ENCODE data around the gene ELMO1. TPM values are rescaled to one million over a fixed set of nuclear protein-coding genes. Genes with fewer than 3 reads are reported as not detected.
A peak's percentile ranks its signal among the peaks of the same experiment; 100 is the strongest.

Gene ELMO1
- total RNA-seq, 1 experiment from 2014 or later = 0.95 TPM

- no peak for DNase-seq (ENCODE audit: low spot score)
- in situ Hi-C loops (cut with HindIII; ENCODE audit: low sequenced_read_pairs) = no loop called here
Measured at GRCh38 chr7:37039131-37039749, 409.4 kb downstream of the ELMO1 start.

DNA sequence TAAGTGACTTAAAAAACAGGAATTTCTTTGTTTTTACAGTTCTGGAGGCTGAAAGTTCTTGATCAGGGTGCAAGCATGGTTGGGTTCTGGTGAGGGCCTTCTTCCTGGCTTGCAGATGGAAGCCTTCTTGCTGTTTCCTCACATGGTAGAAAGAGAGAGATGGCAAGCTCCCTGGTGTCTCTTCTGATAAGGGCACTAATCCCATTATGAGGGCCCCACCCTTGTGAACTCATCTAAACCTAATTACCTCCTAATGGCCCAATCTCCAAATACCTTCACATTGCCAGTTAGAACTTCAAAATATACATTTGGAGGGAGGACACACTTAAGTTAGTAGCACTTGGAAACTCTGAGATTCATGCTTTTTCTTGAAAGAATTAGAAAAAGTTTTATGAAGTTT lies 410.0 kb downstream of the ELMO1 start:
- no peak for DNase-seq (ENCODE audit: low spot score)
- in situ Hi-C loops (cut with HindIII; ENCODE audit: low sequenced_read_pairs) = no loop called here

GRCh38 chr7:37037286-37037685 lies 411.4 kb downstream of the ELMO1 start:
- in situ Hi-C loops (cut with HindIII; ENCODE audit: low sequenced_read_pairs) = no loop called here

GRCh38 chr7:37035631-37036030 lies 413.0 kb downstream of the ELMO1 start:
- DNase-seq (ENCODE audit: low spot score) = no peak
- in situ Hi-C loops (cut with HindIII; ENCODE audit: low sequenced_read_pairs) = no loop called here

More at GRCh38 chr7:37037286-37037685, 411.4 kb downstream of the ELMO1 start:
- DNase-seq (ENCODE audit: low spot score) = peak; percentile 63

DNA sequence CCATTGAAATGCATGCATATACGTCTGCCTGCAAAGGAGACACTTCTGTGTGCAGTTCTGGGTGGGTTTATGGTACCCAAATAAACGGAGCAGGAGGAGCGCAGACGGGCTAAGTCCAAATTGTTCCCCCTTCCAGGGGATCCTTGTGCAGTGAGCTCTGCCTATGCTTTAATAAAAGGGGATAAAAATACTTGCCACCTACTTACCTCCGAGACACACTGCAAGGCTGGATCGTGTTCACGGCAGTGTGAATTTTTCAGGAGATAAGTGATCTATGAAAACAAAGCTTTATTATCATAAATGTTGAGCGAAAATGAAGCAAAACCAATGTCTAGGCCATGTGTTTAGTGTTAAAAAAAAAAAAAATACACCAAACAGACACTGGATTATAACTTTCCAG lies 415.5 kb downstream of the ELMO1 start:
- DNase-seq (ENCODE audit: low spot score) = no peak
- in situ Hi-C loops (cut with HindIII; ENCODE audit: low sequenced_read_pairs) = no loop called here

DNA sequence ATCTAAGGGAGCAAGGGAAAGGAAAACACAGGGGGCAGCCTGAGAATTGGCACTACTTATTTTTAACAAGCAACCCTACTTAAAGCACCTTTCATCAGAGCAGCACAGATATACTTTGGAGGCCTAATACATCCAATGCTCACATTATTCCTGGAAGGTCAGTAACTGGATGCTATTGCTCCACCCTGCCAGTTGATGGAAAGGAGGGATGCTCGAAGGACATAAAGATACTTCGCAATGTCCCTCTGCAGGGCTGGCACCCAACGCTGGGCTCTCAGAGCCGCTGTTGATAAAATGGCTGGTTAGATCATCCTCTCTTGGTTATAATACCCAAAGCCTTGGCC lies 416.4 kb downstream of the ELMO1 start:
- in situ Hi-C loops (cut with HindIII; ENCODE audit: low sequenced_read_pairs) = no loop called here
- DNase-seq (ENCODE audit: low spot score) = no peak

GRCh38 chr7:37031571-37032257 lies 416.9 kb downstream of the ELMO1 start:
- in situ Hi-C loops (cut with HindIII; ENCODE audit: low sequenced_read_pairs) = no loop called here
- DNase-seq (ENCODE audit: low spot score) = peak; percentile 77

- in situ Hi-C loops (cut with HindIII; ENCODE audit: low sequenced_read_pairs) = no loop called here
- DNase-seq (ENCODE audit: low spot score) = no peak
Measured at GRCh38 chr7:37028909-37029440, 419.7 kb downstream of the ELMO1 start.

GRCh38 chr7:37027557-37028341 lies 420.9 kb downstream of the ELMO1 start:
- in situ Hi-C loops (cut with HindIII; ENCODE audit: low sequenced_read_pairs) = no loop called here
- DNase-seq (ENCODE audit: low spot score) = no peak

DNA sequence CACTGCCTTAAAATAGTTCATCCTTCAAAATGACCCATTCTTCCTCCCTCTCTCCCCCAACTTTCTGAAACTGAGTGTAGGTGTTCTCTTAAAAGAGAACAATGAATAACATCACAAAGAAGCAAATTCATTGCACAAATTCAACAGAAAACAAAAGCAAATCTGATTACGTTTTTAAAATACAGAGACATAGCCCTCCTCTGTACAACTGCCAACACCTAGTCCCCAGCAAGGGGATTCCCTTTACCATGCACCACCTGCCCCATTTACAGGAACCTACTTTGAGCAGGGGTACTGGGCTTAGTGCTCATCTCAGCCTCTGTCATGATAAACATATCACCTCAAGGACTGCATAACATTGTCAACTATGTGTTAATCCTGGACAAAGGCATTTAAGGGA lies 421.6 kb downstream of the ELMO1 start:
- DNase-seq (ENCODE audit: low spot score) = no peak
- in situ Hi-C loops (cut with HindIII; ENCODE audit: low sequenced_read_pairs) = no loop called here

- DNase-seq (ENCODE audit: low spot score) = no peak
- in situ Hi-C loops (cut with HindIII; ENCODE audit: low sequenced_read_pairs) = no loop called here
Measured at GRCh38 chr7:37018954-37019353, 429.7 kb downstream of the ELMO1 start.

- no peak for DNase-seq (ENCODE audit: low spot score)
- in situ Hi-C loops (cut with HindIII; ENCODE audit: low sequenced_read_pairs) = no loop called here
Measured at GRCh38 chr7:37016064-37016878, 432.4 kb downstream of the ELMO1 start.

- in situ Hi-C loops (cut with HindIII; ENCODE audit: low sequenced_read_pairs) = no loop called here
- DNase-seq (ENCODE audit: low spot score) = no peak
Measured at GRCh38 chr7:37015353-37016034, 433.2 kb downstream of the ELMO1 start.

DNA sequence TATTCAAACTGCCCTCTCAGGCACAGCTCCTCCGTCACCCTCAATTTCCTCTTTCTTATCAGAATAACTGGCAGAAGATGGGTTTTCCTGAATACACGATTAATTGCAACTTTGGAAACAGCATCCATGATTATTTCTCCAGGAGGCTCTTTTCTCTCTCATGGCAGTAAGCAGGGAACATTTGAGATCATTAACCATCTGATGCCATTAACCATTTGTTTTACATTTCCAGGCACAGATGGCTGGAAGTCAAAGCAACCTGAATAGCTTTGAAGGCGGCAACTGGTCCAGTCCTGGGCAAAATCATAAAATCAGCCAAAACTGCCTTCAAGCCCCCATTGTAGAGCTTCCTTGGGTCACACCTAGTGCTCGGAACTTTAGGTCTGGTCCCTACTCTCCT lies 434.9 kb downstream of the ELMO1 start:
- no peak for DNase-seq (ENCODE audit: low spot score)
- in situ Hi-C loops (cut with HindIII; ENCODE audit: low sequenced_read_pairs) = no loop called here

DNA sequence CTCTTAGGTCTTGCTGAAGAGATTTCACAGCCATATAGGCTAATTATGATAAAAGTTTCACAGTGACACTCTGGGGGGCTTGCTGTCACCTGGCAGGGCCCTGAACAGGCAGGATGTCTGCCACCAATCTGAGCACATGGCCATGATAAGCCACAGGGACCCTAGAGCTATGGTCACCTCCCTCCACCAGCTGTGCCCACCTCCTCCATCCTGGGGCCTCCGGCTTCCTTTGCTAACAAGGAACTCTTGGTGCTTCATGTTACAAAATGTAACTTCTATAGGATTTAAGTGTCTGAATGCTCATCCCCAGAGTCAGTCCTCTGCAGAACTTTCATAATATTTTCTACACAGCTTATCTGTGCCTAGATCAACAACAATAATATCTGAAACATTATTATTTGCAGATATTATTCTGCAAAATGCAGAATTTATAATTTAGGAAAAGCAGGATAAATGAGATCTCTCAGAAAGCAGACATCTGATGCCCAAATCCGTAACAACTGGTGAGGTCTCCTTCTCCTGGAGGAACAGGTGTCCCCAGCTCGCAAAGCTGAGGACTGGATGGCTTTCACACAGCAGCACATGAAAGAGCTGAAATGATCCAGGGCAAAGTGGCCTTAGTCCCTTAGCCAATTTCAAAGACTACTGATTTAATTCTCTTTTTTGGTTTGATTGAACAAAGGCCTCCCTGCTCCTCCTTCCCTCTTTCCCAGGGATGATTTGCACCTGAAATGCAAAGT lies 437.3 kb downstream of the ELMO1 start:
- no peak for DNase-seq (ENCODE audit: low spot score)
- in situ Hi-C loops (cut with HindIII; ENCODE audit: low sequenced_read_pairs) = no loop called here

- in situ Hi-C loops (cut with HindIII; ENCODE audit: low sequenced_read_pairs) = no loop called here
- no peak for DNase-seq (ENCODE audit: low spot score)
Measured at GRCh38 chr7:37009125-37009675, 439.5 kb downstream of the ELMO1 start.

DNA sequence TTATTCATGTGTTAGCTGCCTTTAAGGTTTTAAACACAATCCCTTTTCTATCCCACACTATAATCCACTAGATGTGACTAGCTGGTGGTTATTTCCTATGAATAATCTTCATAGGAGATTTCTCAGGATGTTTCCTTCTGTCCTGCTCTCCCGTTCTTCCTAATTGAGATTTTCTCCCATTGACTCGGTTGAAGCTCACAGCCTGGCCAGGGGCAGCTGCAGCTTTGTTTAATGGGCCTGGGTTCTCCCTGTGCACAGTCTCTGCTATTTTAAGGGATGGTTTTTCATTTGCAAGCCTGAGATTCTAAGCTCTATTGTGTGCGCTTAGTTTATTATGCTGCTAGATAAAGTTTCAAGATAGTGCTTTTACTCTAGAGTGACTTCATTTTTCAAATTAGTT lies 441.0 kb downstream of the ELMO1 start:
- no peak for DNase-seq (ENCODE audit: low spot score)
- in situ Hi-C loops (cut with HindIII; ENCODE audit: low sequenced_read_pairs) = no loop called here

DNA sequence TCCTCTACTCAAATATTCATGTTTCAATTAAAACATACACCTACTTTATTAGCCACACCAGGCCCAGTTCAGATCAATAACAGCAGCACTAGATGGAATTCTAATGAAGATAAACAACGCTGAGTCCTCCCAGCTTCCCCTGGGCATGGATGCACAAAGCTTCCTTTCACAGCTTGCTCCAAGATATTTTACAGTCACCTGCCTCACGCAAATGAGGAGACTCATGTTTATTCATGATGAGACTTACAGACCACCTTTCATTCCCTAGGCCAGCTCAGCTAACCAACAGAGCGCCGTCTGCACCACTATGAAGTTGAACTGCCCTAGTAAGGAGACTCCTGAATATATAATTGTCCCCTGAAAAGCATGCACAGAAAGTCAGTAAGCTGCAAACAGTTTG lies 441.4 kb downstream of the ELMO1 start:
- in situ Hi-C loops (cut with HindIII; ENCODE audit: low sequenced_read_pairs) = no loop called here
- DNase-seq (ENCODE audit: low spot score) = no peak

All from G401 (cell line).